BJ (cell line): ENCODE measurements around the gene PEX11A. TPM values are rescaled to one million over a fixed set of nuclear protein-coding genes. Genes with fewer than 3 reads are reported as not detected.

Source experiments
- CTCF ChIA-PET: fragments of 350-600 bp; formaldehyde crosslinking; extraction: SDS; loops from one replicate; lab custom pipeline; 2021; ENCODE audit warnings: antibody characterized with exemption, inconsistent platforms; lab: Yijun Ruan, JAX
- POLR2A ChIA-PET: fragments of 300-600 bp; sonication (Branson Sonifier 250); formaldehyde crosslinking; extraction: SDS; loops from one replicate; lab custom pipeline; 2021; ENCODE audit warnings: antibody characterized with exemption; lab: Charles Lee
- DNase-seq: peaks from one replicate; pipeline ENCODE4 v3.0.0-alpha.2; 2011; ENCODE audit warnings: low read depth
- H3K27me3 ChIP-seq: 2 replicates; pipeline ENCODE4 v1.6.0; 2011; ENCODE audit warnings: low read length; ENCODE audit not compliant: control insufficient read depth, insufficient read depth
- H3K36me3 ChIP-seq: 2 replicates; pipeline ENCODE4 v1.5.1; 2011; ENCODE audit warnings: low read length; ENCODE audit not compliant: control insufficient read depth, insufficient read depth
- H3K4me3 ChIP-seq: 2 replicates; pipeline ENCODE4 v1.5.1; 2011; ENCODE audit warnings: low read depth, mild to moderate bottlenecking, control low read depth, low read length
- polyA minus RNA-seq: library from RNA; depleted of rRNA, polyadenylated mRNA; stranded (reverse); fragments of >200 nt; gene quantifications from 2 replicates; pipeline ENCODE4 v1.2.3, GENCODE V29; 2011; rRNA and poly(A)+ RNA removed
- polyA plus RNA-seq: library from polyadenylated mRNA; depleted of rRNA; stranded (reverse); fragments of >200 nt; gene quantifications from 2 replicates; pipeline ENCODE4 v1.2.3, GENCODE V29; 2011; rRNA removed
- TF ChIP-seq, protein P1 (sequence below): IDR thresholded peaks from 2 replicates; pipeline ENCODE4 v1.5.1; 2011; ENCODE audit warnings: low read depth, mild to moderate bottlenecking, control low read depth, inconsistent platforms, low read length, moderate library complexity; ENCODE audit not compliant: insufficient read depth

The PEX11A gene, protein sequence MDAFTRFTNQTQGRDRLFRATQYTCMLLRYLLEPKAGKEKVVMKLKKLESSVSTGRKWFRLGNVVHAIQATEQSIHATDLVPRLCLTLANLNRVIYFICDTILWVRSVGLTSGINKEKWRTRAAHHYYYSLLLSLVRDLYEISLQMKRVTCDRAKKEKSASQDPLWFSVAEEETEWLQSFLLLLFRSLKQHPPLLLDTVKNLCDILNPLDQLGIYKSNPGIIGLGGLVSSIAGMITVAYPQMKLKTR
- polyA plus RNA-seq (8.5 and 8.9 TPM in 2 replicates), polyA minus RNA-seq (3.7 and 5.1 TPM in 2 replicates)

DNA sequence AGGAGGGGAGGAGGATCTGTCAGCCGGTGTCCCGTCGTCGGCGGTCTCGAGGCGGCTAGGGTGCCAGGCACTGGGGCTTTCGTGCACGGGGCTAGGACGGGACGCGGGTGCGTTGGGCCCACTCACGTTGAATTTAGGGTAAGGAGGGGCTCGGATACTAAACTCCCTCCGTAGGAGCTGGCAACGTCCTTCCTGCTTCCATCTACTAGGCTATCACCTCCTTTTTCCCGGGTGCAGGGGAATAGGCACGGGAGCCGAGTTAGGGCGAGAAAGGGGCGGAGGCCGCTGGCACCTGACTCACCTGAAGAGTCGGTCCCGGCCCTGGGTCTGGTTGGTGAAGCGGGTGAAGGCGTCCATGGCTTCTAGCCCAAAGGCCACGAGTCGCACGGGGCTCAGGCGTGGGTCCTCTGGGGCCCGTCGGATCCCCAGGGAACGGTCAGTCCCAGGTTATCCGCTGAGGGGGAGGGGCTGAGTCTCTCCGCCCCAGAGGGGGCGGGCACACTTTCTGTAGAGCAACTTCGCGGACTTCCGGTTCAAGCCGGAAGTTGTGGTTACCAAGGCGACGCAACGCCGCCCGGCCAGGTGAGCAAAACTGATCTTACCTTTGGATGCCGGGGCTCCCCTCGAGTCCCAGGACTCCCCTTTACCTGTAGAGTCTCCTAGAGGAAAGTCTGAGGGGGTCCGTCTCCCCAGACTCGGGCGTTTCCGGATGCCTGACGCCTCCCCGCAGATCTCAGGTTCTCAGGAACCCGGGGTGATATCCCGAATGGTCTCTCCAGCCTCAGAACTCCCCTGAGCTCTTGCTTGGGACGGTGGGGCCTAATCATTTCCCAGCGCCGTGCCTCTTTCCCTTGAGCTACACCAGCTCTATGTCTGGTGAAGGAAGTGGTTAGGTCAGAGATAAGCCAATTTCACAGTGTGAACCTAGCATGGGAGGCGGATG, at the start of gene PEX11A, which contains the start of gene WDR93:
PEX11A (minus strand) TSS at position 479 of the 943 bp plus-strand sequence; CDS start at position 357, 122 bp downstream.
WDR93 (plus strand) TSS at position 536 of the 943 bp plus-strand sequence. CDS start 10,936 bp downstream, outside the sequence.
- DNase-seq = no peak
- CTCF ChIA-PET = interaction anchor here (0.5 kb wide), 1 partner anchor 227 kb away, joined by 3 read pairs; no protein-coding TSS in a partner anchor
- no peaks in the 10 kb centered on the region for H3K36me3 ChIP-seq
- peak within 1 kb of the TSS; percentile 92 for H3K4me3 ChIP-seq
- TF ChIP-seq, protein P1, sequence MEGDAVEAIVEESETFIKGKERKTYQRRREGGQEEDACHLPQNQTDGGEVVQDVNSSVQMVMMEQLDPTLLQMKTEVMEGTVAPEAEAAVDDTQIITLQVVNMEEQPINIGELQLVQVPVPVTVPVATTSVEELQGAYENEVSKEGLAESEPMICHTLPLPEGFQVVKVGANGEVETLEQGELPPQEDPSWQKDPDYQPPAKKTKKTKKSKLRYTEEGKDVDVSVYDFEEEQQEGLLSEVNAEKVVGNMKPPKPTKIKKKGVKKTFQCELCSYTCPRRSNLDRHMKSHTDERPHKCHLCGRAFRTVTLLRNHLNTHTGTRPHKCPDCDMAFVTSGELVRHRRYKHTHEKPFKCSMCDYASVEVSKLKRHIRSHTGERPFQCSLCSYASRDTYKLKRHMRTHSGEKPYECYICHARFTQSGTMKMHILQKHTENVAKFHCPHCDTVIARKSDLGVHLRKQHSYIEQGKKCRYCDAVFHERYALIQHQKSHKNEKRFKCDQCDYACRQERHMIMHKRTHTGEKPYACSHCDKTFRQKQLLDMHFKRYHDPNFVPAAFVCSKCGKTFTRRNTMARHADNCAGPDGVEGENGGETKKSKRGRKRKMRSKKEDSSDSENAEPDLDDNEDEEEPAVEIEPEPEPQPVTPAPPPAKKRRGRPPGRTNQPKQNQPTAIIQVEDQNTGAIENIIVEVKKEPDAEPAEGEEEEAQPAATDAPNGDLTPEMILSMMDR = no peak
- no peaks in the 10 kb centered on the region; the same call in 1 of the 2 replicates for H3K27me3 ChIP-seq
- POLR2A ChIA-PET = no interaction called here

DNA sequence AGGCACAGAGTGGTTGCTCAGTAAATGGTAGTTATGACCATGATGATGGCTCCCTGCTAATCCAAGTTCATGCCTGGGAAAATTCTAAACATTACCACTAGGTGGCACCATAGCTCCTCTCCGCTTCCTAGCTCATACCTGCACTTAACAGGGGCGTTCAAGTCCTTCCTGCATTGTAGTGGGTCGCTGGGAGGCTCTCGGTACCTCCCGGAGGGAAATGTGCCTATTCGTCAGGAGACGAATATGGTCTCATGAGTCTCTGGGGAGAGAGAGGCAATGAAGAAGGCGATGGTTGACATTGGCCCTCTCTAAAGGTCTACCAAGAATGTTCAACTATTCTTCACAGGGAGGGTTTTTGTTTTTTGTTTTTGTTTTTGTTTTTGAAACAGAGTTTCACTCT, 49.6 kb upstream of the PEX11A start:
- H3K36me3 ChIP-seq = no peaks in the 10 kb centered on the region
- H3K4me3 ChIP-seq = no peak overlapping the region
- H3K27me3 ChIP-seq = peaks cover 5% of the 10 kb centered on the region
- ChIA-PET CTCF (interaction anchor here (0.6 to 6.6 kb wide), 23 partner anchors 8 to 200 kb away, joined by 3 to 62 read pairs (median 4); partner anchors contain the start of genes ANPEP, AP3S2 and MESP1), POLR2A (no interaction called here)
- TF ChIP-seq, protein P1 = peak; percentile 87
- peak; percentile 14 for DNase-seq

DNA sequence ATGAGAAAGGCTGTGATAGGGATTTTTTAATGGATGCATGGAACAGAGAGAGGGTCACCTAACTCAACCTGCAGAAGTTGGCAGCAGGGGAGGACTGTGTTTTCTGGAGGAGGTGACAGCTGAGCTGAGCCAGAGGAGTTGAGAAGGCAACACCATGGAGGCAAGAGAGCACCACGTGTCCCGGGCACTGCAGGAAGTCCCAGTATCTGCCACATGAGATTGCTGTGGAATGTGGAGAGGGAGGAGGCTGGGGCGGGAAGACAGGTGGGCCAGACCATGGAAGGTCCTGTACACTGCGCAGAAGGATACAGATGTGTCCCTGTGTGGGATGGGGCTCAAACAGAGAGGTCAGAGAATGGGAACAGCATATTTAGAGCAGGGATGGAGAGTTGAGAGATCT, 45.2 kb upstream of the PEX11A start:
- Histone ChIP-seq H3K27me3 (peaks cover 19% of the 10 kb centered on the region), H3K4me3 (no peak overlapping the region), H3K36me3 (no peaks in the 10 kb centered on the region)
- DNase-seq = no peak
- ChIA-PET POLR2A (no interaction called here), CTCF (interaction anchor here (0.6 to 5.4 kb wide), 2 partner anchors 62 to 152 kb away, joined by 3 to 25 read pairs; no protein-coding TSS in a partner anchor)
- TF ChIP-seq, protein P1 = no peak

DNA sequence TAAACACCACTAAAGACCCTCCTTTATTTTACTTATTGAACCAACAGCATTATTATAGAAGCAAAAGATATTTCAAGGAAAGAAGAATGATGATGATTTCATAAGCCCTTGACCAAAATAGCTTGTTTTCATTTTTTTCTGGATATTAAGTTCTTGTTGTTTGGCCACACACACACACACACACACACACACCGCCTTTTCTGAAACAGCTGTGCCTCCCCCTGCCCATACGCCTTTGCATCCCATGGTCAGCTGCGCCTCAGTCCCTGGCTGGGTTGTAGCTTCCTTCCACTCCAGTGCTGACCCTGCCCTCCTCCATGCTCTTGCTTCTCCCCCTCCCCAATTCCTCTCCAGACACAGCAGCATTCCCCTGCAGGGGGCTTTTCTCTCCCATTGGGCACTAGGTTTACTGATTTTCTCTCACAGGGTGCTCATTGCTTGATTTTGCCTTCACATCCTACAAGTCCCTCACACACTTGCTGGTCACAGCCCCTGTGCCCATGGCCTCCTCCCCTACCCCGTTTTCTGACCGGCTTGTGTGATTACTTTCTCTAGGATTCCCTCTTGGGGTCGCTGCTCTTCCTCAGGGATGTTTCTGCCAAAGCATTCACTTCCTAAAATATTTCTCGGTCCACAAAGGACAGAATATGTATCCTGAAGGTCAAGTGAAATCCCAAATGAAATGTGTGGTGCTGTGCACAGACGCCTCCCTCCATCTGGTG, 42.1 kb upstream of the PEX11A start:
- POLR2A ChIA-PET = interaction anchor here (0.6 kb wide), 1 partner anchor 300 kb away, joined by 11 read pairs; no protein-coding TSS in a partner anchor
- no peak overlapping the region for H3K4me3 ChIP-seq
- CTCF ChIA-PET = interaction anchor here (0.6 to 5.4 kb wide), 8 partner anchors 8 to 239 kb away, joined by 3 to 25 read pairs (median 4); partner anchors contain the start of gene MESP1
- TF ChIP-seq, protein P1 = no peak
- no peak for DNase-seq
- peaks cover 26% of the 10 kb centered on the region for H3K27me3 ChIP-seq
- no peaks in the 10 kb centered on the region for H3K36me3 ChIP-seq
